Endothelial cell of hepatic sinusoid (primary cell): ENCODE data around the gene BCAS3.

Experiments used
- in situ Hi-C: cut with HindIII; loops from 2 replicates; pipeline ENCODE4 v1.10.0; 2017; ENCODE audit warnings: low sequenced_read_pairs

The BCAS3 gene

GRCh38 chr17:61267847-61268246, 590.2 kb downstream of the BCAS3 start:
- in situ Hi-C loops, result no loop called here

GRCh38 chr17:61275395-61275794, 597.7 kb downstream of the BCAS3 start:
- in situ Hi-C loops, result no loop called here

- in situ Hi-C loops, result no loop called here
Observed at GRCh38 chr17:61276806-61277205, 599.2 kb downstream of the BCAS3 start.

GRCh38 chr17:61279476-61280145, 602.0 kb downstream of the BCAS3 start:
- in situ Hi-C loops, result loop anchor here (5.0 kb wide), 1 partner anchor 58 kb away; no protein-coding TSS in a partner anchor

GRCh38 chr17:61280338-61280737, 602.7 kb downstream of the BCAS3 start:
- in situ Hi-C loops, result loop anchor here (5.0 kb wide), 1 partner anchor 57 kb away; no protein-coding TSS in a partner anchor

GRCh38 chr17:61280851-61281250, 603.2 kb downstream of the BCAS3 start:
- in situ Hi-C loops, result loop anchor here (5.0 kb wide), 1 partner anchor 56 kb away; no protein-coding TSS in a partner anchor

GRCh38 chr17:61282377-61282776, 604.7 kb downstream of the BCAS3 start:
- in situ Hi-C loops, result loop anchor here (5.0 kb wide), 1 partner anchor 55 kb away; no protein-coding TSS in a partner anchor

- in situ Hi-C loops, result loop anchor here (5.0 kb wide), 1 partner anchor 54 kb away; no protein-coding TSS in a partner anchor
Observed at GRCh38 chr17:61283043-61283442, 605.4 kb downstream of the BCAS3 start.

GRCh38 chr17:61284174-61284573, 606.5 kb downstream of the BCAS3 start:
- in situ Hi-C loops, result loop anchor here (5.0 kb wide), 1 partner anchor 53 kb away; no protein-coding TSS in a partner anchor

- in situ Hi-C loops, result loop anchor here (5.0 kb wide), 1 partner anchor 53 kb away; no protein-coding TSS in a partner anchor
Observed at GRCh38 chr17:61284746-61285145, 607.1 kb downstream of the BCAS3 start.

- in situ Hi-C loops, result no loop called here
Observed at GRCh38 chr17:61285526-61286320, 608.1 kb downstream of the BCAS3 start.

- in situ Hi-C loops, result no loop called here
Observed at GRCh38 chr17:61286449-61286848, 608.8 kb downstream of the BCAS3 start.

- in situ Hi-C loops, result no loop called here
Observed at GRCh38 chr17:61289408-61290385, 612.0 kb downstream of the BCAS3 start.

GRCh38 chr17:61291451-61292285, 614.0 kb downstream of the BCAS3 start:
- in situ Hi-C loops, result no loop called here

GRCh38 chr17:61294286-61294685, 616.6 kb downstream of the BCAS3 start:
- in situ Hi-C loops, result no loop called here

- in situ Hi-C loops, result no loop called here
Observed at GRCh38 chr17:61294777-61295176, 617.1 kb downstream of the BCAS3 start.

- in situ Hi-C loops, result no loop called here
Observed at GRCh38 chr17:61296058-61296457, 618.4 kb downstream of the BCAS3 start.

- in situ Hi-C loops, result loop anchor here (5.0 kb wide), 1 partner anchor 87 kb away; no protein-coding TSS in a partner anchor
Observed at GRCh38 chr17:61299517-61300513, 622.2 kb downstream of the BCAS3 start.
